ENCODE data around the gene GHDC. TPM values are rescaled to one million over a fixed set of nuclear protein-coding genes. Genes with fewer than 3 reads are reported as not detected.

The GHDC gene
- total and polyA plus RNA-seq, 2 of the 8 experiments (the other 6 are each of a cell fraction or from before 2014, with no cell fraction given), result 7.4 to 8.1 TPM

GRCh38 chr17:42160531-42160910 lies 33.8 kb downstream of the GHDC start:
- Histone ChIP-seq H2BK15ac (ENCODE audit: low read length) (no peak overlapping the region), H4K91ac (replicated peaks; ENCODE audit: insufficient read length, low read length) (no peak overlapping the region), H3K79me2 (ENCODE audit: control insufficient read depth in 1 of 2, insufficient read depth in 2 of 2, low read length in 2 of 2) (no peaks in the 10 kb centered on the region), H3K9ac (replicated peaks in 1 of 4; ENCODE audit: extremely low read depth in 1 of 4, low read depth in 3 of 4, low read length in 3 of 4) (no peak overlapping the region), H3K4me3 (ENCODE audit: extremely low read depth in 1 of 4, insufficient read depth in 2 of 4, low read depth in 3 of 4, low read length in 4 of 4) (no peak overlapping the region), H3K4me2 (ENCODE audit: insufficient read depth in 1 of 2, low read depth in 2 of 2, low read length in 2 of 2) (no peak overlapping the region), H3K79me1 (ENCODE audit: low read depth, low read length) (no peaks in the 10 kb centered on the region), H3K4ac (replicated peaks; ENCODE audit: insufficient read length, low read depth, low read length) (no peak overlapping the region), H3K36me3 (ENCODE audit: control insufficient read depth in 2 of 4, insufficient read depth in 4 of 4, low read length in 3 of 4) (no peaks in the 10 kb centered on the region), H3K4me1 (replicated peaks in 1 of 4; ENCODE audit: control insufficient read depth in 3 of 4, insufficient read depth in 4 of 4, low read length in 3 of 4) (peaks cover 0 to 8% (median 4%) of the 10 kb centered on the region in 4 experiments; a peak in 5 of 7 replicates), H3K14ac (ENCODE audit: insufficient read length) (no peak overlapping the region), H2BK12ac (ENCODE audit: low read depth, low read length) (no peak overlapping the region), H2AFZ (ENCODE audit: low read length) (no peak overlapping the region), H3K9me3 (ENCODE audit: insufficient read depth in 2 of 2, low read depth in 1 of 2, low read length in 1 of 2) (no peaks in the 10 kb centered on the region), H2BK120ac (replicated peaks; ENCODE audit: low read depth, low read length) (no peak overlapping the region), H4K20me1 (replicated peaks in 1 of 2; ENCODE audit: control insufficient read depth in 1 of 2, insufficient read depth in 2 of 2, low read length in 2 of 2) (no peaks in the 10 kb centered on the region), H4K5ac (ENCODE audit: insufficient read length, low read depth, low read length) (no peak overlapping the region), H3K23ac (ENCODE audit: insufficient read length) (no peak overlapping the region), H2BK20ac (ENCODE audit: low read length) (no peak overlapping the region), H3K18ac (ENCODE audit: extremely low read depth, low read length) (no peak overlapping the region), H4K8ac (ENCODE audit: extremely low read depth, insufficient read depth, low read length) (no peak overlapping the region; the same call in 1 of the 2 replicates), H3K27me3 (replicated peaks in 1 of 4; ENCODE audit: control insufficient read depth in 3 of 4, extremely low read depth in 1 of 4, insufficient read depth in 3 of 4, low read length in 3 of 4) (no peaks in the 10 kb centered on the region), H2BK5ac (ENCODE audit: low read depth, low read length) (no peak overlapping the region), H2AK5ac (ENCODE audit: low read depth, low read length) (no peak overlapping the region), H3K27ac (ENCODE audit: low read depth, low read length) (no peak overlapping the region), H3K56ac (replicated peaks; ENCODE audit: insufficient read length, low read depth, low read length) (no peak overlapping the region), H3K23me2 (ENCODE audit: low read depth, low read length) (peaks cover 4% of the 10 kb centered on the region; the same call in 1 of the 2 replicates)
- DNase-seq (ENCODE audit: low read depth in 1 of 2, low spot score in 2 of 2) (no peak), FAIRE-seq (no peak)
- WGBS, 2 experiments (ENCODE audit: extremely low coverage in 1 of 2, insufficient coverage in 1 of 2, insufficient read length in 1 of 2, insufficient replicate concordance in 2 of 2, low coverage in 1 of 2, low lambda C conversion rate in 2 of 2, missing lambda C conversion rate in 1 of 2), result 93% methylated on average over 7 of the region's 7 CpGs; no CpG with 5 or more reads in 1 of the 2 experiments
- ChIA-PET POLR2A (ENCODE audit: partially characterized antibody) (interaction anchor here (0.9 kb wide), 1 partner anchor 242 kb away, joined by 3 read pairs; the partner anchor contains the start of gene ACLY), CTCF (ENCODE audit: partially characterized antibody) (interaction anchor here (1.0 to 2.2 kb wide), 3 partner anchors 19 to 44 kb away, joined by 3 to 5 read pairs (median 4); partner anchors contain the start of gene GHDC)
- TF ChIP-seq EGR1 (IDR thresholded peaks at IDR 0.05; ENCODE audit: borderline replicate concordance, low read depth, low read length), result no peak
- no peak for TF ChIP-seq FOSL1 (IDR thresholded peaks at IDR 0.05; ENCODE audit: insufficient read depth, low read depth, low read length)
- TF ChIP-seq RAD21 (IDR thresholded peaks at IDR 0.05 in 1 of 2, conservative IDR thresholded peaks at IDR 0.05 in 1 of 2; ENCODE audit: low read depth in 2 of 2, low read length in 2 of 2), result no peak
- no peak for TF ChIP-seq USF2 (IDR thresholded peaks at IDR 0.05; ENCODE audit: low read length)
- TF ChIP-seq BACH1 (IDR thresholded peaks at IDR 0.05; ENCODE audit: low read length), result no peak
- TF ChIP-seq MAFK (IDR thresholded peaks at IDR 0.05; ENCODE audit: low read depth, low read length), result no peak
- TF ChIP-seq CREB1 (IDR thresholded peaks at IDR 0.05), result no peak
- no peak for TF ChIP-seq PHF8 (conservative IDR thresholded peaks at IDR 0.05; ENCODE audit: low read depth, low read length)
- TF ChIP-seq EP300 (IDR thresholded peaks at IDR 0.05; ENCODE audit: borderline replicate concordance in 1 of 2, low read depth in 2 of 2, low read length in 2 of 2), result no peak
